PFSK-1 (cell line): ENCODE results near the gene BCAP31.

Source experiments
- FOXP2 ChIP-seq: optimal IDR thresholded peaks from 2 replicates; pipeline ENCODE3; 2011; ENCODE audit warnings: borderline replicate concordance, control low read depth, inconsistent platforms; ENCODE audit not compliant: insufficient read depth; ENCODE audit errors: extremely low read length, extremely low read depth
- POLR2AphosphoS5 ChIP-seq: IDR thresholded peaks from 2 replicates; pipeline ENCODE4 v1.6.1; 2012; ENCODE audit warnings: low read depth, mild to moderate bottlenecking, control low read depth, low read length, moderate library complexity
- REST ChIP-seq, 2 experiments: IDR thresholded peaks; 2 replicates each; pipeline versions ENCODE4 v1.6.1 to v1.8.0; 2011 to 2012; ENCODE audit warnings: low read depth in 2 of 2, low read length in 2 of 2, control low read depth in 1 of 2, inconsistent platforms in 1 of 2, mild to moderate bottlenecking in 1 of 2, moderate library complexity in 1 of 2; ENCODE audit not compliant: insufficient read depth in 1 of 2
- SIN3A ChIP-seq: IDR thresholded peaks from 2 replicates; pipeline ENCODE4 v1.6.1; 2012; ENCODE audit warnings: mild to moderate bottlenecking, low read length, moderate library complexity, borderline replicate concordance; ENCODE audit not compliant: insufficient read depth
- TAF1 ChIP-seq: IDR thresholded peaks from 2 replicates; pipeline ENCODE4 v1.6.1; 2012; ENCODE audit warnings: low read length, control low read depth, borderline replicate concordance; ENCODE audit not compliant: insufficient read depth

GRCh38 chrX:153769158-153769864 is 45.1 kb upstream of the BCAP31 start:
- no peak for TF ChIP-seq POLR2AphosphoS5
- no peak for TF ChIP-seq SIN3A
- no peak for TF ChIP-seq TAF1
- TF ChIP-seq REST (IDR thresholded peaks at IDR 0.05; ENCODE audit: insufficient read depth in 1 of 2, low read depth in 2 of 2, low read length in 2 of 2), result no peak
- no peak for TF ChIP-seq FOXP2
